ENCODE results near the gene PYDC2. TPM values are rescaled to one million over a fixed set of nuclear protein-coding genes. Genes with fewer than 3 reads are reported as not detected.

Gene PYDC2
- total RNA-seq, 1 experiment from 2014 or later = not detected

DNA sequence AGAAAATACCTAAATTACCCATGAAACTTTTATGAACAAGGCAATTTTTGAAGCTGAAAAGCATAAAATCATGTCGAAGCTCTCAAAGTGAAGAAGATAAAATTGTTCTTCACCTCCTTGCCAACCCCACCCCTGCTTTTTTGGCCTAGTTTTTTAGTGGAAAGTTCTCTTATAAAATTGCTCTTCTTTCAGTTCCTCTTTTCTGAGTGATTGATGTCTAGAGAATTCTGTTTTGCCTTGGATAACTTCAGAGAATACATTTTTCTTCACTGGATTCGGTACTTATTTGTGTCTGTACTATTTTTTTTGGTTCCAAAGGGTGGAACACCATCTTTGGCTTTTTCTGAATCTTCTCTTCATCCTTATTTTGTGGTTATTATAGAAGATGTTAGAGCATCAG, 25.0 kb upstream of the PYDC2 start:
- no peak for TF ChIP-seq EZH2 (IDR thresholded peaks at IDR 0.05; ENCODE audit: low read depth)
- TF ChIP-seq, protein P1, sequence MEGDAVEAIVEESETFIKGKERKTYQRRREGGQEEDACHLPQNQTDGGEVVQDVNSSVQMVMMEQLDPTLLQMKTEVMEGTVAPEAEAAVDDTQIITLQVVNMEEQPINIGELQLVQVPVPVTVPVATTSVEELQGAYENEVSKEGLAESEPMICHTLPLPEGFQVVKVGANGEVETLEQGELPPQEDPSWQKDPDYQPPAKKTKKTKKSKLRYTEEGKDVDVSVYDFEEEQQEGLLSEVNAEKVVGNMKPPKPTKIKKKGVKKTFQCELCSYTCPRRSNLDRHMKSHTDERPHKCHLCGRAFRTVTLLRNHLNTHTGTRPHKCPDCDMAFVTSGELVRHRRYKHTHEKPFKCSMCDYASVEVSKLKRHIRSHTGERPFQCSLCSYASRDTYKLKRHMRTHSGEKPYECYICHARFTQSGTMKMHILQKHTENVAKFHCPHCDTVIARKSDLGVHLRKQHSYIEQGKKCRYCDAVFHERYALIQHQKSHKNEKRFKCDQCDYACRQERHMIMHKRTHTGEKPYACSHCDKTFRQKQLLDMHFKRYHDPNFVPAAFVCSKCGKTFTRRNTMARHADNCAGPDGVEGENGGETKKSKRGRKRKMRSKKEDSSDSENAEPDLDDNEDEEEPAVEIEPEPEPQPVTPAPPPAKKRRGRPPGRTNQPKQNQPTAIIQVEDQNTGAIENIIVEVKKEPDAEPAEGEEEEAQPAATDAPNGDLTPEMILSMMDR (conservative IDR thresholded peaks at IDR 0.05) = no peak
- Histone ChIP-seq H3K79me2 (ENCODE audit: low read depth) (no peaks in the 10 kb centered on the region), H3K4me1 (replicated peaks; ENCODE audit: insufficient read depth) (no peaks in the 10 kb centered on the region), H3K27me3 (ENCODE audit: insufficient read depth, low read depth) (no peaks in the 10 kb centered on the region), H4K20me1 (ENCODE audit: insufficient read depth) (no peaks in the 10 kb centered on the region), H3K4me2 (no peak overlapping the region), H3K4me3 (no peak overlapping the region), H3K9me2 (ENCODE audit: insufficient read depth) (no peaks in the 10 kb centered on the region), H3F3A (ENCODE audit: insufficient read depth, low read depth) (no peaks in the 10 kb centered on the region), H2AFZ (no peak overlapping the region), H3K27ac (no peak overlapping the region), H3K9me3 (ENCODE audit: insufficient read depth, low read depth) (no peaks in the 10 kb centered on the region), H3K36me3 (ENCODE audit: low read depth) (no peaks in the 10 kb centered on the region)
- no TSS peak for BruUV-seq (replicated peaks)
- CTCF ChIA-PET = no interaction called here
- POLR2A ChIA-PET (ENCODE audit: unreplicated experiment) = no interaction called here
- DNase-seq = no peak
- intact Hi-C loops (cut with micrococcal nuclease; ENCODE audit: unreplicated experiment) = no loop called here

DNA sequence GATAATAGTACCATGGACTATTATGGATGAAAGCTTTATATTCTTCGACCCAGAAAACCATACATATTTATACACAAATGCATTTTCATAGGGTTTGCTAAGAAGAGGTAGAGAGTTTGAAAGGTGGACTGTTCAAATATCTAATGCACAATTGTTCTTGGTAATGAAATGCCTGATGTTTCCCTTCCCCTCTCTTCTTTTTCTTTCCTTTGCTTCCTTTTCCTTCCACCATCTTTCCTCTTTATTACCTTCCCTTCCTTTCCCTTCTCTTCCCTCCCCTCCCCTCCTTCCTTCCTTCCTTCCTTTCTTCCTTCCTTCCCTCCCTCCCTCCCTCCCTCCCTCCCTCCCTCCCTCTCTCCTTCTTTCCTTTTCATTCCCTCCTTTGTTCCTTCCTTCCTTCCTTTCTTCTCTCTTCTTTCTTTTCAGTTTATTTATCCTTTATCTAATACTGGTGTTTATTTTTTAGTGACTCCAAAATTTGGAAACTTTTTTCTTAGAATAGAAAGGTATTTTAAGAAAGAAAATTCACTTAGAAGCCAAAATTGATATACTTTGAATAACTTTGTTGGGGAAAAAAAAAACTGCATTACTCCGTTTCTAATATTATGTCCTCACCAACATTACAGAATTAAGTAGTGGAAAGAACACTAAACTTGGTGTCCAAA, 22.7 kb upstream of the PYDC2 start:
- H3K4me2 ChIP-seq = no peak overlapping the region
- H3K27ac ChIP-seq = no peak overlapping the region
- CTCF ChIA-PET = no interaction called here
- H3K4me3 ChIP-seq = no peak overlapping the region
- H3K9me3 ChIP-seq (ENCODE audit: insufficient read depth, low read depth) = no peaks in the 10 kb centered on the region
- H3K27me3 ChIP-seq (ENCODE audit: insufficient read depth, low read depth) = no peaks in the 10 kb centered on the region
- TF ChIP-seq, protein P1 (conservative IDR thresholded peaks at IDR 0.05) = no peak
- no peak for TF ChIP-seq EZH2 (IDR thresholded peaks at IDR 0.05; ENCODE audit: low read depth)
- no peaks in the 10 kb centered on the region for H4K20me1 ChIP-seq (ENCODE audit: insufficient read depth)
- DNase-seq = no peak
- H3K36me3 ChIP-seq (ENCODE audit: low read depth) = no peaks in the 10 kb centered on the region
- POLR2A ChIA-PET (ENCODE audit: unreplicated experiment) = no interaction called here
- H3K9me2 ChIP-seq (ENCODE audit: insufficient read depth) = no peaks in the 10 kb centered on the region
- no peaks in the 10 kb centered on the region for H3K79me2 ChIP-seq (ENCODE audit: low read depth)
- no peaks in the 10 kb centered on the region for H3F3A ChIP-seq (ENCODE audit: insufficient read depth, low read depth)
- BruUV-seq (replicated peaks) = no TSS peak
- H3K4me1 ChIP-seq (replicated peaks; ENCODE audit: insufficient read depth) = no peaks in the 10 kb centered on the region
- no peak overlapping the region for H2AFZ ChIP-seq
- intact Hi-C loops (cut with micrococcal nuclease; ENCODE audit: unreplicated experiment) = no loop called here

DNA sequence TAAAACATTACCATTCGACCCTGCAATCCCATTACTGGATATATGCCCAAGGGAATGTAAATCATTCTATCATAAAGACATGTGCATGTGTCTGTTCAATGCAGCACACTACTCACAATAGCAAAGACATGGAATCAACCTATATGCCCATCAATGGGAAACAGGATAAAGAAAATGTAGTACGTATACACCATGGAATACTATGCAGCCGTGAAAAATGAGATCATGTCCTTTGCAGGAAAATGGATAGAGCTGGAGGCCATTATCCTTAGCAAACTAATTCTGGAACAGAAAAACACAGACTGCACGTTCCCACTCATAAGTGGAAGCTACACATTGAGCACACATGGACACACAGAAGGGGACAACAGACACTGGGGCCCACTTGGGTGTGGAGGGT, 20.4 kb upstream of the PYDC2 start:
- no peaks in the 10 kb centered on the region for H3K9me2 ChIP-seq (ENCODE audit: insufficient read depth)
- H3K4me2 ChIP-seq = no peak overlapping the region

More for the DNA sequence above, 20.4 kb upstream of the PYDC2 start:
- H3K36me3 ChIP-seq (ENCODE audit: low read depth) = no peaks in the 10 kb centered on the region
- ChIA-PET CTCF (no interaction called here), POLR2A (ENCODE audit: unreplicated experiment) (no interaction called here)
- no peaks in the 10 kb centered on the region for H4K20me1 ChIP-seq (ENCODE audit: insufficient read depth)
- no peaks in the 10 kb centered on the region for H3F3A ChIP-seq (ENCODE audit: insufficient read depth, low read depth)
- H3K4me3 ChIP-seq = no peak overlapping the region
- intact Hi-C loops (cut with micrococcal nuclease; ENCODE audit: unreplicated experiment) = no loop called here
- no peaks in the 10 kb centered on the region for H3K79me2 ChIP-seq (ENCODE audit: low read depth)
- no peaks in the 10 kb centered on the region for H3K9me3 ChIP-seq (ENCODE audit: insufficient read depth, low read depth)
- H3K4me1 ChIP-seq (replicated peaks; ENCODE audit: insufficient read depth) = no peaks in the 10 kb centered on the region
- no peak for DNase-seq
- H3K27me3 ChIP-seq (ENCODE audit: insufficient read depth, low read depth) = no peaks in the 10 kb centered on the region
- BruUV-seq (replicated peaks) = no TSS peak
- H2AFZ ChIP-seq = no peak overlapping the region
- H3K27ac ChIP-seq = no peak overlapping the region
- TF ChIP-seq, protein P1 (conservative IDR thresholded peaks at IDR 0.05) = no peak
- no peak for TF ChIP-seq EZH2 (IDR thresholded peaks at IDR 0.05; ENCODE audit: low read depth)
